A673 (cell line): Measurements from ENCODE around the gene XPA. TPM values are rescaled to one million over a fixed set of nuclear protein-coding genes. Genes with fewer than 3 reads are reported as not detected.

Source experiments
- BruUV-seq: library from RNA; stranded (reverse); fragments of 400-500 nt; replicated peaks from 2 replicates; lab custom pipeline; 2021; lab: Mats Ljungman, UMichigan
- CTCF ChIA-PET: fragments of 300-600 bp; sonication (Branson Sonifier 250); formaldehyde crosslinking; loops from one replicate; lab custom pipeline; 2022; ENCODE audit warnings: antibody characterized with exemption; lab: Charles Lee
- POLR2A ChIA-PET: fragments of 300-600 bp; sonication (Branson Sonifier 250); formaldehyde crosslinking; loops from one replicate; lab custom pipeline; 2022; ENCODE audit warnings: antibody characterized with exemption; ENCODE audit not compliant: low non-redundant PET; lab: Charles Lee
- DNase-seq: peaks from one replicate; pipeline ENCODE4 v3.0.0-alpha.2; 2015; ENCODE audit warnings: low spot score
- H3K27ac ChIP-seq: fragments of 200-600 bp; sonication (generic); 2 replicates; pipeline ENCODE4 v1.5.1; 2016; ENCODE audit warnings: mixed run types, low read depth, mild to moderate bottlenecking, mixed read lengths, antibody characterized with exemption, low read length; ENCODE audit not compliant: poor library complexity, severe bottlenecking
- H3K27me3 ChIP-seq: fragments of 200-600 bp; sonication (generic); replicated peaks from 2 replicates; pipeline ENCODE4 v1.6.1; 2017; ENCODE audit warnings: mixed run types, low read depth, mild to moderate bottlenecking, mixed read lengths, antibody characterized with exemption, low read length; ENCODE audit not compliant: insufficient read depth, poor library complexity
- H3K36me3 ChIP-seq: fragments of 200-600 bp; sonication (generic); 2 replicates; pipeline ENCODE4 v1.6.1; 2016; ENCODE audit warnings: mixed run types, mild to moderate bottlenecking, mixed read lengths, antibody characterized with exemption, low read length; ENCODE audit not compliant: insufficient read depth, poor library complexity, severe bottlenecking
- H3K4me1 ChIP-seq: fragments of 200-600 bp; sonication (generic); 2 replicates; pipeline ENCODE4 v1.6.1; 2017; ENCODE audit warnings: mixed run types, mild to moderate bottlenecking, mixed read lengths, antibody characterized with exemption, low read length; ENCODE audit not compliant: insufficient read depth, poor library complexity, severe bottlenecking
- H3K4me3 ChIP-seq: fragments of 200-600 bp; sonication (generic); 2 replicates; pipeline ENCODE4 v1.5.1; 2016; ENCODE audit warnings: low read depth, mixed run types, mild to moderate bottlenecking, mixed read lengths, low read length; ENCODE audit not compliant: poor library complexity, severe bottlenecking
- H3K9me3 ChIP-seq: fragments of 200-600 bp; sonication (generic); 2 replicates; pipeline ENCODE4 v1.6.1; 2016; ENCODE audit warnings: mixed run types, low read depth, mild to moderate bottlenecking, mixed read lengths, antibody characterized with exemption, low read length; ENCODE audit not compliant: poor library complexity, severe bottlenecking
- CTCF ChIP-seq: fragments of 300-800, 200-600 bp; sonication (generic); conservative IDR thresholded peaks from 2 replicates; pipeline ENCODE4 v1.5.1; 2017; ENCODE audit warnings: low read depth, mild to moderate bottlenecking, antibody characterized with exemption, low read length, moderate library complexity, mixed read lengths
- EZH2 ChIP-seq: fragments of 200-600 bp; sonication (generic); IDR thresholded peaks from 2 replicates; pipeline ENCODE4 v1.6.1; 2017; ENCODE audit warnings: borderline replicate concordance, low read depth, mild to moderate bottlenecking, mixed read lengths, antibody characterized with exemption, low read length; ENCODE audit not compliant: poor library complexity, severe bottlenecking
- intact Hi-C: fragments of 100-400 bp; cut with micrococcal nuclease; formaldehyde crosslinking; loops from one replicate; pipeline ENCODE4 v1.10.0; 2022; ENCODE audit not compliant: unreplicated experiment
- total RNA-seq: library from RNA; stranded (reverse); gene quantifications from 2 replicates; pipeline ENCODE4 v1.2.3, GENCODE V29; 2021

Gene XPA
- total RNA-seq, 1 experiment from 2014 or later, result 15.6 TPM

GRCh38 chr9:97737429-97737828 lies 40.3 kb upstream of the XPA start:
- TF ChIP-seq EZH2 (no peak), CTCF (no peak)
- Histone ChIP-seq H3K4me3 (no peak overlapping the region), H3K27ac (no peak overlapping the region), H3K36me3 (no peaks in the 10 kb centered on the region), H3K27me3 (peaks cover 11% of the 10 kb centered on the region), H3K4me1 (peaks cover 6% of the 10 kb centered on the region), H3K9me3 (peaks cover under 1% of the 10 kb centered on the region)
- intact Hi-C loops, result no loop called here
- DNase-seq, result peak; percentile 31
- ChIA-PET POLR2A (no interaction called here), CTCF (no interaction called here)
- BruUV-seq, result no TSS peak

- no peak for TF ChIP-seq CTCF
- no peak for TF ChIP-seq EZH2
- no peak overlapping the region for H3K27ac ChIP-seq
- no peaks in the 10 kb centered on the region for H3K9me3 ChIP-seq
- H3K36me3 ChIP-seq, result no peaks in the 10 kb centered on the region
- BruUV-seq, result no TSS peak
- intact Hi-C loops, result no loop called here
- CTCF ChIA-PET, result no interaction called here
- no peak overlapping the region for H3K4me3 ChIP-seq
- no peak for DNase-seq
- POLR2A ChIA-PET, result no interaction called here
- H3K4me1 ChIP-seq, result no peaks in the 10 kb centered on the region
- peaks cover 2% of the 10 kb centered on the region for H3K27me3 ChIP-seq
Observed at GRCh38 chr9:97735070-97735600, 38.0 kb upstream of the XPA start.

GRCh38 chr9:97726716-97727115 lies 29.6 kb upstream of the XPA start:
- intact Hi-C loops, result no loop called here
- no peaks in the 10 kb centered on the region for H3K4me1 ChIP-seq
- peaks cover 24% of the 10 kb centered on the region for H3K27me3 ChIP-seq
- no peaks in the 10 kb centered on the region for H3K36me3 ChIP-seq
- H3K4me3 ChIP-seq, result no peak overlapping the region
- H3K27ac ChIP-seq, result no peak overlapping the region
- ChIA-PET POLR2A (no interaction called here), CTCF (no interaction called here)
- no peak for DNase-seq
- TF ChIP-seq CTCF (no peak), EZH2 (no peak)
- BruUV-seq, result no TSS peak
- no peaks in the 10 kb centered on the region for H3K9me3 ChIP-seq
